OCI-LY1 (cell line): ENCODE results near the gene SLC2A9.

ENCODE experiments used
- H2AFZ ChIP-seq: fragments of 200-600 bp; sonication (generic), shearing (Covaris generic); 2 replicates; pipeline ENCODE4 v1.6.0; 2014; ENCODE audit warnings: antibody characterized with exemption, mild to moderate bottlenecking, low read length
- H3F3A ChIP-seq: fragments of 200-600 bp; sonication (generic), shearing (Covaris generic); 2 replicates; pipeline ENCODE4 v1.6.0; 2014; ENCODE audit warnings: mild to moderate bottlenecking, antibody characterized with exemption, low read length, moderate library complexity; ENCODE audit not compliant: insufficient read depth
- H3K27ac ChIP-seq: fragments of 200-600 bp; sonication (generic); 2 replicates; pipeline ENCODE4 v1.5.1; 2014; ENCODE audit warnings: low read length, mixed run types, mild to moderate bottlenecking, low read depth; ENCODE audit not compliant: poor library complexity, severe bottlenecking
- H3K27me3 ChIP-seq: fragments of 200-600 bp; sonication (generic); 2 replicates; pipeline ENCODE4 v1.6.0; 2014; ENCODE audit warnings: antibody characterized with exemption, mild to moderate bottlenecking, low read length, moderate library complexity; ENCODE audit not compliant: insufficient read depth
- H3K36me3 ChIP-seq: fragments of 200-600 bp; sonication (generic); 2 replicates; pipeline ENCODE4 v1.6.1; 2014; ENCODE audit warnings: mild to moderate bottlenecking, antibody characterized with exemption, low read length, moderate library complexity, mixed read lengths; ENCODE audit not compliant: insufficient read depth
- H3K4me1 ChIP-seq: fragments of 200-600 bp; sonication (generic); 2 replicates; pipeline ENCODE4 v1.5.1; 2014; ENCODE audit warnings: mild to moderate bottlenecking, low read length, moderate library complexity; ENCODE audit not compliant: insufficient read depth, severe bottlenecking
- H3K4me2 ChIP-seq: fragments of 200-600 bp; sonication (generic), shearing (Covaris generic); 2 replicates; pipeline ENCODE4 v1.6.1; 2014; ENCODE audit warnings: low read length
- H3K4me3 ChIP-seq: fragments of 200-600 bp; sonication (generic); 2 replicates; pipeline ENCODE4 v1.5.1; 2014; ENCODE audit warnings: low read length, low read depth, mild to moderate bottlenecking, mixed read lengths; ENCODE audit not compliant: poor library complexity, severe bottlenecking
- H3K79me2 ChIP-seq: fragments of 200-600 bp; shearing (Covaris generic); 2 replicates; pipeline ENCODE4 v1.6.1; 2016; ENCODE audit warnings: mixed run types, low read length, mixed read lengths; ENCODE audit not compliant: insufficient read depth
- H3K9ac ChIP-seq: fragments of 200-600 bp; sonication (generic), shearing (Covaris generic); 2 replicates; pipeline ENCODE4 v1.6.1; 2014; ENCODE audit warnings: mild to moderate bottlenecking, low read length, mixed read lengths
- H3K9me2 ChIP-seq: fragments of 200-600 bp; sonication (generic), shearing (Covaris generic); 2 replicates; pipeline ENCODE4 v1.6.1; 2014; ENCODE audit warnings: low read depth, mild to moderate bottlenecking, low read length, mixed read lengths
- H3K9me3 ChIP-seq: fragments of 200-600 bp; shearing (Covaris generic); 2 replicates; pipeline ENCODE4 v1.6.1; 2014; ENCODE audit warnings: low read length, mixed read lengths
- H4K20me1 ChIP-seq: fragments of 200-600 bp; sonication (generic), shearing (Covaris generic); 2 replicates; pipeline ENCODE4 v1.6.0; 2016; ENCODE audit warnings: mild to moderate bottlenecking, low read length; ENCODE audit not compliant: insufficient read depth
- EZH2 ChIP-seq: fragments of 200-600 bp; sonication (generic), shearing (Covaris generic); IDR thresholded peaks from 2 replicates; pipeline ENCODE4 v1.8.0; 2017; ENCODE audit warnings: borderline replicate concordance, mixed run types, mild to moderate bottlenecking, antibody characterized with exemption, low read length, moderate library complexity, mixed read lengths
- TF ChIP-seq, protein P1 (sequence below): fragments of 200-600 bp; sonication (generic), shearing (Covaris generic); IDR thresholded peaks from 2 replicates; pipeline ENCODE4 v1.5.1; 2017; ENCODE audit warnings: mild to moderate bottlenecking, antibody characterized with exemption, low read length, moderate library complexity, mixed read lengths

Gene SLC2A9

DNA sequence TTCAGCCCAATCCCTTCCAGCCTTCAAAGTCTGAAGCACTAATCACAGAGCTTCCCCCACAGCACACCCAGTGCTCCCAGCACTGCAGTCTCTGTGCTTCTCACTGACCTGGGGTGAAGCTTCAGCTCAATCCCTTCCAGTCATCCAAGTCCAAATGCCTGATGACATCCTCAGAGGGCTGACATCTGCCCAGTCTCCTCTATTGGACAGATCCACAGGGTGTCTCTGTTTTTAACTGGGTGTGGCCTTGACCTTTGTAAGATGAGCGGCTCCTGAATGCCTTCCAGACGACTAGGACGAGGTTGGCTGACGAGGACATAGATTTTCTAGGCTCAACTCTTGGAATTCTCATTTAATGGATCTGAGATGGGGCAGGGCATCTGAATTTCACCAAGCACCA lies 7.6 kb upstream of the SLC2A9 start:
- no peak overlapping the region for H3K4me3 ChIP-seq
- H3F3A ChIP-seq, result no peaks in the 10 kb centered on the region
- no peaks in the 10 kb centered on the region for H3K9me2 ChIP-seq
- no peak for TF ChIP-seq EZH2
- TF ChIP-seq, protein P1, sequence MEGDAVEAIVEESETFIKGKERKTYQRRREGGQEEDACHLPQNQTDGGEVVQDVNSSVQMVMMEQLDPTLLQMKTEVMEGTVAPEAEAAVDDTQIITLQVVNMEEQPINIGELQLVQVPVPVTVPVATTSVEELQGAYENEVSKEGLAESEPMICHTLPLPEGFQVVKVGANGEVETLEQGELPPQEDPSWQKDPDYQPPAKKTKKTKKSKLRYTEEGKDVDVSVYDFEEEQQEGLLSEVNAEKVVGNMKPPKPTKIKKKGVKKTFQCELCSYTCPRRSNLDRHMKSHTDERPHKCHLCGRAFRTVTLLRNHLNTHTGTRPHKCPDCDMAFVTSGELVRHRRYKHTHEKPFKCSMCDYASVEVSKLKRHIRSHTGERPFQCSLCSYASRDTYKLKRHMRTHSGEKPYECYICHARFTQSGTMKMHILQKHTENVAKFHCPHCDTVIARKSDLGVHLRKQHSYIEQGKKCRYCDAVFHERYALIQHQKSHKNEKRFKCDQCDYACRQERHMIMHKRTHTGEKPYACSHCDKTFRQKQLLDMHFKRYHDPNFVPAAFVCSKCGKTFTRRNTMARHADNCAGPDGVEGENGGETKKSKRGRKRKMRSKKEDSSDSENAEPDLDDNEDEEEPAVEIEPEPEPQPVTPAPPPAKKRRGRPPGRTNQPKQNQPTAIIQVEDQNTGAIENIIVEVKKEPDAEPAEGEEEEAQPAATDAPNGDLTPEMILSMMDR, result no peak
- no peak overlapping the region for H3K4me2 ChIP-seq
- H4K20me1 ChIP-seq, result no peaks in the 10 kb centered on the region
- H3K9ac ChIP-seq, result no peak overlapping the region
- H3K27ac ChIP-seq, result no peak overlapping the region
- H3K79me2 ChIP-seq, result no peaks in the 10 kb centered on the region
- no peaks in the 10 kb centered on the region for H3K9me3 ChIP-seq
- H3K27me3 ChIP-seq, result no peaks in the 10 kb centered on the region
- H3K4me1 ChIP-seq, result no peaks in the 10 kb centered on the region
- H3K36me3 ChIP-seq, result no peaks in the 10 kb centered on the region
- no peak overlapping the region for H2AFZ ChIP-seq

DNA sequence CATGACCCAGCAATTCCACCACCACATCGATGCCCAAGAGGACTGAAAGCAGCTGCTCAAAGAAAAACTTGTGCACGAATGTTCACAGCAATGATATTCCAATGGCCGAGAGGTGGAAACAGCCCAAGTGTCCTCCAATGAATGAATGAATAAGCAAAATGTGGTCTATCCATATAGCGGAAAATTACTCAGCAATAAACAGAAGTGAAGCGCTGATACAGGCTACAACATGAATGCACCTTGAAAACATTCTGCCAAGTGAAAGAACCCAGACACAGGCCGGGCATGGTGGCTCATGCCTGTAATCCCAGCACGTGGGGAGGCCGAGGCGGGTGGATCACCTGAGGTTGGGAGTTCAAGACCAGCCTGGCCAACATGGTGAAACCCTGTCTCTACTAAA lies 5.2 kb upstream of the SLC2A9 start:
- Histone ChIP-seq H3K9me3 (no peaks in the 10 kb centered on the region), H3K36me3 (no peaks in the 10 kb centered on the region), H3K4me1 (no peaks in the 10 kb centered on the region), H3K4me2 (no peak overlapping the region), H3K27me3 (no peaks in the 10 kb centered on the region), H2AFZ (no peak overlapping the region), H3K79me2 (no peaks in the 10 kb centered on the region), H4K20me1 (no peaks in the 10 kb centered on the region), H3K9ac (no peak overlapping the region), H3F3A (no peaks in the 10 kb centered on the region), H3K9me2 (no peaks in the 10 kb centered on the region), H3K27ac (no peak overlapping the region), H3K4me3 (no peak overlapping the region)
- no peak for TF ChIP-seq EZH2
- TF ChIP-seq, protein P1, result no peak

DNA sequence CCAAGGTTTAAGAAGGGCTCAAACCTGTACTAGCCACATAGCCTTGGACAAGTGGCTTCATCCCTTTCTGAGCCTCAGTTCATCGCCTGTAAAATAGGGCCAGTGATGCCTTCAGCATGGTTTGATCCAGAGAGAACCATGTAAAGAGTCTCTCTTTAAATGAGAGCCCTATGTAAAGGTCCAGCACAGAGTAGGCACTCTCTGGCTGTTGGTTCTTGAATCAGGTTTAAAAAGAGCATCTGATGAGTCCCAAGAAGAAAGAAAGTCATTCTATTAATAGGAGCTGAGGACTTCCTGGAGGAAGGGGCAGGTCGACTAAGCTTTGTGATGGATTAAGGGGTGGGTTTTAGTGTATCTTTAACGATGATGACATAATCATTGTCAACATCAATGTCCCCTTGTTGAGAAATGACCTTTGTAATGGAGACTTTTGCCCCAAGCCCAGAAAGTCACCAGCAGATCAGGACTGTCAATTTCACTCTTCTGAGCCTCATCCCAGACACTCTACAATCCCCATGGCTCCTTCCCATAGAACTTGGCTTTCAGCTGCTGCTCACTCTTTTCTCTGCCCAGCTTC lies 4.0 kb upstream of the SLC2A9 start:
- Histone ChIP-seq H4K20me1 (no peaks in the 10 kb centered on the region), H3K9ac (no peak overlapping the region), H3K79me2 (no peaks in the 10 kb centered on the region), H3K9me2 (no peaks in the 10 kb centered on the region), H3K36me3 (no peaks in the 10 kb centered on the region), H3K27me3 (no peaks in the 10 kb centered on the region), H3F3A (no peaks in the 10 kb centered on the region), H3K4me3 (no peak overlapping the region), H2AFZ (no peak overlapping the region), H3K4me2 (no peak overlapping the region), H3K27ac (no peak overlapping the region), H3K4me1 (no peaks in the 10 kb centered on the region), H3K9me3 (no peaks in the 10 kb centered on the region)
- TF ChIP-seq, protein P1, result no peak
- no peak for TF ChIP-seq EZH2
